HG02678 (cell line): ENCODE data around the gene RNF19B.

Source experiments
- ATAC-seq: cut with Tn5 transposase; IDR thresholded peaks from one replicate; pipeline ENCODE4 v1.9.1; 2021; ENCODE audit warnings: mild to moderate bottlenecking, moderate library complexity; ENCODE audit not compliant: unreplicated experiment

RNF19B gene

GRCh38 chr1:32891241-32891570 lies 73.4 kb downstream of the RNF19B start:
- no peak for ATAC-seq

- no peak for ATAC-seq
Observed at GRCh38 chr1:32890516-32891240, 73.9 kb downstream of the RNF19B start.

GRCh38 chr1:32889731-32890278 lies 74.8 kb downstream of the RNF19B start:
- ATAC-seq, result no peak

GRCh38 chr1:32888677-32889420 lies 75.8 kb downstream of the RNF19B start:
- ATAC-seq, result no peak

- ATAC-seq, result no peak
Observed at GRCh38 chr1:32888134-32888533, 76.5 kb downstream of the RNF19B start.

GRCh38 chr1:32887623-32888022 lies 77.0 kb downstream of the RNF19B start:
- ATAC-seq, result no peak

GRCh38 chr1:32886828-32887414 lies 77.7 kb downstream of the RNF19B start:
- ATAC-seq, result no peak
